SIG-M5 treated with dmso at 0.1 percent for 504 hours (cell line): ENCODE measurements around the gene SPPL3.
"Not testable (repeated sequence)": the region's sequence is repeated elsewhere in the genome, so short reads cannot be mapped to it uniquely, and the experiment has no call there.

Experiments used
- DNase-seq: peaks from one replicate; lab custom pipeline; 2025; ENCODE audit not compliant: unreplicated experiment; lab: John Stamatoyannopoulos, UW

Gene SPPL3

GRCh38 chr12:120821878-120822277 is 82.3 kb downstream of the SPPL3 start:
- no peak for DNase-seq

GRCh38 chr12:120820884-120821510 is 83.2 kb downstream of the SPPL3 start:
- DNase-seq, result no peak

- no peak for DNase-seq
Observed at GRCh38 chr12:120818416-120818815, 85.7 kb downstream of the SPPL3 start.

- no peak for DNase-seq
Observed at GRCh38 chr12:120817559-120818330, 86.4 kb downstream of the SPPL3 start.

- DNase-seq, result no peak
Observed at GRCh38 chr12:120816363-120816762, 87.8 kb downstream of the SPPL3 start.

- DNase-seq, result no peak
Observed at GRCh38 chr12:120814903-120815429, 89.2 kb downstream of the SPPL3 start.

- no peak for DNase-seq
Observed at GRCh38 chr12:120814203-120814902, 89.8 kb downstream of the SPPL3 start.

GRCh38 chr12:120813588-120814153 is 90.5 kb downstream of the SPPL3 start:
- DNase-seq, result no peak

- no peak for DNase-seq
Observed at GRCh38 chr12:120810021-120810420, 94.1 kb downstream of the SPPL3 start.

- no peak for DNase-seq
Observed at GRCh38 chr12:120804428-120804827, 99.7 kb downstream of the SPPL3 start.

GRCh38 chr12:120801146-120801545 is 103.0 kb downstream of the SPPL3 start:
- DNase-seq, result no peak

- DNase-seq, result no peak
Observed at GRCh38 chr12:120800665-120801064, 103.5 kb downstream of the SPPL3 start.

- no peak for DNase-seq
Observed at GRCh38 chr12:120799243-120800045, 104.7 kb downstream of the SPPL3 start.

GRCh38 chr12:120798696-120799095 is 105.5 kb downstream of the SPPL3 start:
- DNase-seq, result no peak

- no peak for DNase-seq
Observed at GRCh38 chr12:120797677-120798642, 106.2 kb downstream of the SPPL3 start.

- DNase-seq, result no peak
Observed at GRCh38 chr12:120795441-120796178, 108.5 kb downstream of the SPPL3 start.

- no peak for DNase-seq
Observed at GRCh38 chr12:120793357-120793756, 110.8 kb downstream of the SPPL3 start.

GRCh38 chr12:120792456-120792855 is 111.7 kb downstream of the SPPL3 start:
- not testable (repeated sequence) for DNase-seq

GRCh38 chr12:120791669-120792176 is 112.4 kb downstream of the SPPL3 start:
- no peak for DNase-seq
